ENCODE data around the gene FYN. TPM values are rescaled to one million over a fixed set of nuclear protein-coding genes. Genes with fewer than 3 reads are reported as not detected.

FYN gene
- polyA plus RNA-seq, 2 of the 4 experiments (the other 2 are of a cell fraction), result 3.5 to 3.7 TPM

- H3K27ac ChIP-seq, result no peak overlapping the region
- no peaks in the 10 kb centered on the region for H3K4me1 ChIP-seq
- ATAC-seq (no peak), FAIRE-seq (no peak), DNase-seq (ENCODE audit: low read depth in 1 of 2, low spot score in 1 of 2) (no peak)
- no peak for TF ChIP-seq PHF8 (IDR thresholded peaks at IDR 0.05; ENCODE audit: borderline replicate concordance, low read depth)
- TF ChIP-seq TFCP2L1 (CRISPR knock-in tag; IDR thresholded peaks at IDR 0.05), result no peak
- no peak for TF ChIP-seq MYC (IDR thresholded peaks at IDR 0.05; ENCODE audit: borderline replicate concordance, low read length)
- no peak for TF ChIP-seq RCOR1 (IDR thresholded peaks at IDR 0.05; ENCODE audit: low read depth, low read length)
- TF ChIP-seq GATA3 (IDR thresholded peaks at IDR 0.05; ENCODE audit: borderline replicate concordance), result no peak
- no peak for TF ChIP-seq SMC3 (IDR thresholded peaks at IDR 0.05)
- POLR2A ChIA-PET, result no interaction called here
- 77% methylated on average over 1 of the region's 1 CpG for WGBS (ENCODE audit: missing lambda C conversion rate)
- H3K4me3 ChIP-seq, result no peak overlapping the region
- H3K4me2 ChIP-seq, result no peak overlapping the region
- no peaks in the 10 kb centered on the region for H3K9me3 ChIP-seq
- CTCF ChIA-PET, result no interaction called here
Measured at GRCh38 chr6:111855753-111856152, 17.5 kb downstream of the FYN start.

- FAIRE-seq, result no peak
- Histone ChIP-seq H3K4me2 (no peak overlapping the region), H3K4me1 (no peaks in the 10 kb centered on the region), H3K4me3 (no peak overlapping the region), H3K9me3 (no peaks in the 10 kb centered on the region), H3K27ac (no peak overlapping the region)
- no peak for DNase-seq (ENCODE audit: low read depth in 1 of 2, low spot score in 1 of 2)
- TF ChIP-seq MAFK (IDR thresholded peaks at IDR 0.05; ENCODE audit: partially characterized antibody), result no peak
- no peak for TF ChIP-seq HDAC2 (IDR thresholded peaks at IDR 0.05)
- TF ChIP-seq JUNB (IDR thresholded peaks at IDR 0.05), result no peak
- no peak for TF ChIP-seq CBX8 (IDR thresholded peaks at IDR 0.05)
- TF ChIP-seq ZNF302 (CRISPR knock-in tag; IDR thresholded peaks at IDR 0.05), result no peak
- no peak for TF ChIP-seq KDM5A (IDR thresholded peaks at IDR 0.05)
- CTCF ChIA-PET, result no interaction called here
- 58% methylated on average over 2 of the region's 2 CpGs for WGBS (ENCODE audit: missing lambda C conversion rate)
- ATAC-seq, result no peak
- POLR2A ChIA-PET, result no interaction called here
Measured at GRCh38 chr6:111854683-111855082, 18.6 kb downstream of the FYN start.

- Histone ChIP-seq H3K4me2 (no peak overlapping the region), H3K9me3 (no peaks in the 10 kb centered on the region), H3K27ac (no peak overlapping the region), H3K4me3 (no peak overlapping the region), H3K4me1 (no peaks in the 10 kb centered on the region)
- 7% methylated on average over 2 of the region's 2 CpGs for WGBS (ENCODE audit: missing lambda C conversion rate)
- FAIRE-seq (no peak), DNase-seq (ENCODE audit: low read depth in 1 of 2, low spot score in 1 of 2) (no peak), ATAC-seq (no peak)
- ChIA-PET CTCF (no interaction called here), POLR2A (no interaction called here)
- no peak for TF ChIP-seq RAD21 (conservative IDR thresholded peaks at IDR 0.05 in 1 of 2, IDR thresholded peaks at IDR 0.05 in 1 of 2)
- TF ChIP-seq CEBPB (IDR thresholded peaks at IDR 0.05), result 0 out of 4 replicates have a peak, but pooled peaks of 1 of the 2 experiments have one; percentile 6
Measured at GRCh38 chr6:111852725-111853124, 20.5 kb downstream of the FYN start.

GRCh38 chr6:111850295-111850937 is 22.8 kb downstream of the FYN start:
- POLR2A ChIA-PET, result no interaction called here
- Histone ChIP-seq H3K4me2 (no peak overlapping the region), H3K4me3 (no peak overlapping the region), H3K4me1 (no peaks in the 10 kb centered on the region), H3K27ac (no peak overlapping the region), H3K9me3 (no peaks in the 10 kb centered on the region)
- ATAC-seq (no peak), FAIRE-seq (no peak), DNase-seq (ENCODE audit: low read depth in 1 of 2, low spot score in 1 of 2) (no peak)
- TF ChIP-seq NPAS2 (CRISPR knock-in tag; IDR thresholded peaks at IDR 0.05; ENCODE audit: borderline replicate concordance), result no peak
- TF ChIP-seq ATOH8 (CRISPR knock-in tag; IDR thresholded peaks at IDR 0.05; ENCODE audit: low read depth), result no peak
- no peak for TF ChIP-seq KDM1A (IDR thresholded peaks at IDR 0.05; ENCODE audit: low read depth)
- no peak for TF ChIP-seq ESRRA (IDR thresholded peaks at IDR 0.05; ENCODE audit: borderline replicate concordance, low read length)
- TF ChIP-seq EHF (CRISPR knock-in tag; IDR thresholded peaks at IDR 0.05), result no peak
- no peak for TF ChIP-seq USF2 (IDR thresholded peaks at IDR 0.05)
- no peak for TF ChIP-seq RNF2 (IDR thresholded peaks at IDR 0.05; ENCODE audit: borderline replicate concordance, low read depth)
- TF ChIP-seq HMGXB4 (CRISPR knock-in tag; IDR thresholded peaks at IDR 0.05; ENCODE audit: borderline replicate concordance), result no peak
- TF ChIP-seq RARB (CRISPR knock-in tag; IDR thresholded peaks at IDR 0.05), result no peak
- no peak for TF ChIP-seq BHLHE40 (IDR thresholded peaks at IDR 0.05; ENCODE audit: low read depth, low read length)
- WGBS (ENCODE audit: missing lambda C conversion rate), result 63% methylated on average over 9 of the region's 10 CpGs
- CTCF ChIA-PET, result interaction anchor here (1.9 kb wide), 1 partner anchor 24 kb away, joined by 4 read pairs; no protein-coding TSS in a partner anchor
